ENCODE results near the gene ULBP1. TPM values are rescaled to one million over a fixed set of nuclear protein-coding genes. Genes with fewer than 3 reads are reported as not detected.
"Not testable (repeated sequence)": the region's sequence is repeated elsewhere in the genome, so short reads cannot be mapped to it uniquely, and the experiment has no call there.

Gene ULBP1
- total RNA-seq, 2 donors from 2014 or later = 0.14 TPM; not detected in 1

GRCh38 chr6:150017186-150017521, 53.4 kb downstream of the ULBP1 start:
- H3K9me3 ChIP-seq; H3K4me1 ChIP-seq (ENCODE audit: control insufficient read depth in 1 of 2, low read depth in 2 of 2); H3K27me3 ChIP-seq (replicated peaks; ENCODE audit: insufficient read depth); H3K4me3 ChIP-seq; H3K36me3 ChIP-seq; H3K27ac ChIP-seq; ATAC-seq (ENCODE audit: insufficient number of reproducible peaks, low FRiP score, low read depth); DNase-seq (ENCODE audit: low spot score): not testable (repeated sequence)
- TF ChIP-seq, protein P1, sequence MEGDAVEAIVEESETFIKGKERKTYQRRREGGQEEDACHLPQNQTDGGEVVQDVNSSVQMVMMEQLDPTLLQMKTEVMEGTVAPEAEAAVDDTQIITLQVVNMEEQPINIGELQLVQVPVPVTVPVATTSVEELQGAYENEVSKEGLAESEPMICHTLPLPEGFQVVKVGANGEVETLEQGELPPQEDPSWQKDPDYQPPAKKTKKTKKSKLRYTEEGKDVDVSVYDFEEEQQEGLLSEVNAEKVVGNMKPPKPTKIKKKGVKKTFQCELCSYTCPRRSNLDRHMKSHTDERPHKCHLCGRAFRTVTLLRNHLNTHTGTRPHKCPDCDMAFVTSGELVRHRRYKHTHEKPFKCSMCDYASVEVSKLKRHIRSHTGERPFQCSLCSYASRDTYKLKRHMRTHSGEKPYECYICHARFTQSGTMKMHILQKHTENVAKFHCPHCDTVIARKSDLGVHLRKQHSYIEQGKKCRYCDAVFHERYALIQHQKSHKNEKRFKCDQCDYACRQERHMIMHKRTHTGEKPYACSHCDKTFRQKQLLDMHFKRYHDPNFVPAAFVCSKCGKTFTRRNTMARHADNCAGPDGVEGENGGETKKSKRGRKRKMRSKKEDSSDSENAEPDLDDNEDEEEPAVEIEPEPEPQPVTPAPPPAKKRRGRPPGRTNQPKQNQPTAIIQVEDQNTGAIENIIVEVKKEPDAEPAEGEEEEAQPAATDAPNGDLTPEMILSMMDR (IDR thresholded peaks at IDR 0.05) = peak; percentile 16

- TF ChIP-seq, protein P1 (IDR thresholded peaks at IDR 0.05) = no peak
- H3K4me3 ChIP-seq = no peak overlapping the region
- no peak overlapping the region for H3K27ac ChIP-seq
- H3K9me3 ChIP-seq = no peaks in the 10 kb centered on the region
- no peaks in the 10 kb centered on the region for H3K4me1 ChIP-seq (ENCODE audit: control insufficient read depth in 1 of 2, low read depth in 2 of 2)
- DNase-seq (ENCODE audit: low spot score) (no peak), ATAC-seq (ENCODE audit: insufficient number of reproducible peaks, low FRiP score, low read depth) (no peak)
- H3K27me3 ChIP-seq (replicated peaks; ENCODE audit: insufficient read depth) = no peaks in the 10 kb centered on the region
- no peaks in the 10 kb centered on the region for H3K36me3 ChIP-seq
Observed at GRCh38 chr6:150018846-150019580, 55.3 kb downstream of the ULBP1 start.

GRCh38 chr6:150021870-150022269, 58.1 kb downstream of the ULBP1 start:
- not testable (repeated sequence) for H3K9me3 ChIP-seq; H3K36me3 ChIP-seq; H3K4me1 ChIP-seq (ENCODE audit: control insufficient read depth in 1 of 2, low read depth in 2 of 2); H3K27ac ChIP-seq; H3K4me3 ChIP-seq; H3K27me3 ChIP-seq (replicated peaks; ENCODE audit: insufficient read depth); DNase-seq (ENCODE audit: low spot score); ATAC-seq (ENCODE audit: insufficient number of reproducible peaks, low FRiP score, low read depth)

Other genes with a start within 250 kb of the ULBP1 start
- 10 to 100 TPM; 24.4 to 30.5 TPM for gene LATS1, start 245.8 kb upstream of the ULBP1 start, total RNA-seq
- 10 to 100 TPM; 18.3 to 26.7 TPM for gene NUP43, start 217.4 kb upstream of the ULBP1 start, total RNA-seq
- 10 to 100 TPM; 40.6 to 86.0 TPM for gene PCMT1, start 214.2 kb upstream of the ULBP1 start, total RNA-seq
- gene LRP11, start 99.6 kb upstream of the ULBP1 start, total RNA-seq = 10 to 100 TPM; 22.4 to 31.8 TPM
- gene RAET1E, start 65.8 kb upstream of the ULBP1 start, total RNA-seq = not detected
- gene RAET1G, start 40.8 kb upstream of the ULBP1 start, total RNA-seq = not detected
- gene ULBP2, start 21.9 kb upstream of the ULBP1 start, total RNA-seq = under 1 TPM in 1 of 2 donors, not detected in 1; 0.41 TPM
- gene RAET1L, start 61.6 kb downstream of the ULBP1 start, total RNA-seq = not detected
- gene ULBP3, start 105.2 kb downstream of the ULBP1 start, total RNA-seq = 1 to 10 TPM in 1 of 2 donors, under 1 TPM in 1; 0.78 to 3.0 TPM
- gene PPP1R14C, start 179.1 kb downstream of the ULBP1 start, total RNA-seq = 1 to 10 TPM in 1 of 2 donors, under 1 TPM in 1; 0.95 to 1.3 TPM

Measured in thoracic aorta (tissue), 2 donors.